UCSD-AML1 (cell line): ENCODE results near the gene MYO6.

Experiments
- DNase-seq: peaks from one replicate; lab custom pipeline; 2025; ENCODE audit not compliant: unreplicated experiment; lab: John Stamatoyannopoulos, UW

MYO6 gene

DNA sequence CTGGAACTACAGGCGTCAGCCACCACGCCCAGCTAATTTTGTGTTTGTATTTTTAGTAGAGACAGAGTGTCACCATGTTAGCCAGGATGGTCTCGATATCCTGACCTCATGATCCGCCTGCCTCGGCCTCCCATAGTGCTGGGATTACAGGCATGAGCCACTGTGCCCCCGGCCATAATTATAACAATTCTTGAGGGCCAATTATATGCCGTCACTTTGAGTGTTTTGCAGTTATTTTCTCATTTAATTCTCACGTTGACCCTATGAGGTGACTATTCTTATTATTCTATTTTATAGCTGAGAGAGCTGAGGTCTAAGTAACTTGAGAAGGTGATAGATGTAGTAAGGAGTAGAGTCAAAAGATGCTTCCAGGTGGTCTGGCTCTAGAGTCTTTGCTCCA, 13.0 kb downstream of the MYO6 start:
- no peak for DNase-seq

DNA sequence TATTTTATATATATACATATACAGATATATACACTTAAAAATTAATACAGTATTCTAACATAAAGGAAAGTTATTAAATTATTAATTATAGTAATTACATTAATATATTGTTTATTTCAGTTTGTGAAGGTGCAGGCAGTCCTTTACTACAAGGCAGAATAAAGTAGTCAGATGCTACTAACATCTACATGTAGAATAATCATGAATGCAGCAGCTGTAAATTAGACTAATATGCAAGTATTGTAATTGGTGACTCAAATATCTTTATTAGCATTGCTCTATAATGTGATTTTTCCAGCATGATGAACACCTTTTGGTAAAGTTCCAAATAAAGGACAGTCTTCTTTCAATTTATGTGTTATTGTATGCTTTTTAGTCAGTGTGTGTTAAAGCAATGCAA, 17.3 kb downstream of the MYO6 start:
- no peak for DNase-seq

DNA sequence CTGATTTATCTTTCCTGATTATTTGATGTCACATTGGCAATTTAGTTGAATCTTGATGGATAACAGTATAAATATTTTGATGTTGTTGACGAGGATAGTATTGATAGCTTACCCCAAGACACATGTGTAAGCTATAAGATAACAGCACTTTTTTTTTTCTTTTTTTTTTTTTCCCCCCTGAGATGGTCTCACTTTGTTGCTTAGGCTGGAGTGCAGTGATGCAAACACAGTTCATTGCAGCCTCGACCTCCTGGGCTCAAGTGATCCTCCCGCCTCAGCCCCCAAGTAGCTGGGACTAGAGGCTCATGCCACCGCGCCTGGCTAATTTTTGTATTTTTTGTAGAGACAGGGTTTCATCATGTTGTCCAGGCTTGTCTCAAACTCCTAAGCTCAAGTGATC, 21.8 kb downstream of the MYO6 start:
- DNase-seq = no peak

DNA sequence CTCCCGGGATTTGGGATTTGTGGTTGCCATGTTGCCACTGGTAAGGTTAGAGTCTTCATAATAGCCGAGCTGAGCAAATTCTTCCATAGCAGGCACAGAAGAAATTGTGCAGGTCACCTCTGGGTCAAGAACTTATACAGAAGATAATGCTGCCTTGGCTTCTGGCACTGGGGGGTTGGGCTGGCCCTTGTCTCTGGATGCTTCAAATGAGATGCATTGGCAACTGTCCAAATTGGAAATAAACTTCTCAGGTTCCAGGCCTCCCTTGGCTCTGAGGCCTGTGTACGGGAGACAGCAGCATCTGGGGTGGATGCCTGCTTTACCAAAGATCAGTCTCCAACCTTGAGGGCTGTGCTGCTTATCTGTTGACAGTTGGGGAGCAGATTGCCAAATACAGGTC, 26.2 kb downstream of the MYO6 start:
- no peak for DNase-seq

DNA sequence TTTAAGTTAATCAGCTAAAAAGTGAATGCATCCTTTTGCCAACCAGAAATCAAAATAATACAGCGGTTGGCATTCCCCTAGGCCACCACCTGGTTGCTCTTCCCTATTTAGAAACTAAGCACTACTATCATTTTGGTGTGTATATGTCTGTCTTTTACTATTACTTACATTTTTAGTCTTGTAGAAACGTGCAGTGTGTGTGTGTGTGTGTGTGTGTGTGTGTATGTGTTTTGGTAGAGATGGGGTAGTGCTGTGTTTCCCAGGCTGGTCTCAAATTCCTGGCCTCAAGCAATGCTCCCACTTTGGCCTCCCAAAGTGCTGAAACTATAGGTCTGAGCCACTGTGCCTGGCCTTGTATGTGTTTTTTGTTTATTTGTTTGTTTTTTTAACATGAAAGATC, 27.4 kb downstream of the MYO6 start:
- no peak for DNase-seq

DNA sequence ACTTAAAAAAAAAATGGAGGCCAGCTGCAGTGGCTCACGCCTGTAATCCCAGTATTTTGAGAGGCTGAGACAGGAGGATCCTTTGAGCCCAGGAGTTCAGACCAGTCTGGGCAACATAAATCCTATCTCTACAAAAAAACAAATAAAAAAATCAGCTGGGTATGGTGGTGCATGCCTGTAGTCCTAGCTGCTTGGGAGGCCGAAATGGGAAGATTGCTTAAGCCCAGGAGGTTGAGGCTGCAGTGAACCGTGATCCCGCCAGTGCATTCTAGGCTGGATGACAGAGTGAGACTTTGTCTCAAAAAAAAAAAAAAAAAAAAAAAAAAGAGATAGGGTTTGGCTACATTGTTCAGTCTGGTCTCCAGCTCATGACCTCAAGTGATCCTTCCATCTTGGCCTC, 29.7 kb downstream of the MYO6 start:
- DNase-seq = no peak

DNA sequence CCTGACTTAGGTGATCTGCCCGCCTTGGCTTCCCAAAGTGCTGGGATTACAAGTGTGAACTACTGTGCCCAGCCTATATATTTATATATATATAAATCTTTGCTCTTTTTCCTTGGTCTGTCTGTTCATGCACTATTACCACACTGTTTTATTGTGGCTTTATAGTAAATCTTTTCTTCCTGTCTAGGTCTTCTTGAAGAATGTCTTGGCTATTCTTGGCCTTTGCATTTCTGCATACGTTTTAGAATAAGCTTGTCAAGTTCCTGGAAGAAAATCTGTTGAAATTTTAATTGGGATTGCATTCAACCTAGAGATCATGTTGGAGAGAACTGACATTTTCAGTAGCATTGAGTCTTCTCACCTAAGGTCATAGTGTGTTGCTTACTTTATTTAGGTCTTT, 37.1 kb downstream of the MYO6 start:
- no peak for DNase-seq

DNA sequence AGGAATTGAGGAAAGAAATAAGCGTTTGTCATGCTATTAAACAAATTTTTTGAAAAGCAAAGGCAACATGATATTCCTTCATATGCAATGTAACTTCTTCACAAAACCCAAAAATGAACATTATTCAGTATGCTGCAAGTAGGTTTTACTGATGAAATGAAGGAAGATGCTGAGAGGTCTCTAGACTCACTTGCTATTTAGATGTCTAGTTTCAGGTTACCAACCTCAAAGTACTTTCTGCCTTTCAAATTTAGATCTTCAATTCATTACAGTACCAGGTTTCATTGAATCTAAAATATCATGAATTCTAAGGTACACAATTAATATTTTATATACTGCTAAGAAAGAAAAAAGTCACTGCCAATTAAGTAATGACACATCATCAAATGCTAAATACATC, 39.9 kb downstream of the MYO6 start:
- DNase-seq = no peak

DNA sequence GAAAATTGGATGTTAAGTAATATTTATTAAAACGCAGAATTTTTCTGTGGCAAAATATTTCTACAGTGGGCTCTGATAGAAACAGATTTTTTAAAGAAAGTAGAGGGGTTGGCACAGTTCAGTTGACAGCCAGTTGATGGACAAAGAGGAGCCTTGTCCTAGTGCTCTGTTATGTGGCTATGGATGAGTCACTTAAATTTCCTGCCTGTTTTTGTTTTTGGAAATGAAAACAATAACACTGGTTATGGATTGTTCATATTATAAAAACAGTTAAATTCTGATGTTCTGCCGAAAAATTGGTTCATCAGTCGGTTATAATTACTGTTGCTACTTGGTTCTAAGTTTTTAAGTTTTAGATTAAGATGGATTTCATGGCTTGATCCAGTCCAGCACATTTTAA, 42.8 kb downstream of the MYO6 start:
- DNase-seq = no peak

DNA sequence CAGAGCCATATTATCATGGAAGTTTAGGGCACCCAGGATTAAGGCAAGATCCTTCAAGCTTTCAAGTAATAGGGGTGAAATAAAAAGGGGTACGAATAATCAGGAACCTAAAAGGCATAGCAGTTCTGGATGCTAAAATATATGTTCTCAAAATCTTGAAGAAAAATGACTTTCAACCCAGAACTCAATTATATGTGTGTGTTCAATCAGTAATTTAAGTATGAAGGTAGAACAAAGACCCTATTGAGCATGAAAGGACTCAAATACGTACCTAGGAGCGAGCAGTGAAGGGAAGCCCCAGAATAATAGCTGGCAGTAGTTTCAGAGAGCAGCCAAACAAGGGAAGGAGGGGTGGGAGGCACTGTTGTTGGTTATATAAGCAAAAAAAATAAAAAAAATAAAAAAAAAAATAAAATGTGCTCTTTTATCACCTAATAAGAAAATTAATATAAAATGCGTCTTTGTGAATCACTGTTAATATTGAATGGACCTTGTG, 45.4 kb downstream of the MYO6 start:
- no peak for DNase-seq

DNA sequence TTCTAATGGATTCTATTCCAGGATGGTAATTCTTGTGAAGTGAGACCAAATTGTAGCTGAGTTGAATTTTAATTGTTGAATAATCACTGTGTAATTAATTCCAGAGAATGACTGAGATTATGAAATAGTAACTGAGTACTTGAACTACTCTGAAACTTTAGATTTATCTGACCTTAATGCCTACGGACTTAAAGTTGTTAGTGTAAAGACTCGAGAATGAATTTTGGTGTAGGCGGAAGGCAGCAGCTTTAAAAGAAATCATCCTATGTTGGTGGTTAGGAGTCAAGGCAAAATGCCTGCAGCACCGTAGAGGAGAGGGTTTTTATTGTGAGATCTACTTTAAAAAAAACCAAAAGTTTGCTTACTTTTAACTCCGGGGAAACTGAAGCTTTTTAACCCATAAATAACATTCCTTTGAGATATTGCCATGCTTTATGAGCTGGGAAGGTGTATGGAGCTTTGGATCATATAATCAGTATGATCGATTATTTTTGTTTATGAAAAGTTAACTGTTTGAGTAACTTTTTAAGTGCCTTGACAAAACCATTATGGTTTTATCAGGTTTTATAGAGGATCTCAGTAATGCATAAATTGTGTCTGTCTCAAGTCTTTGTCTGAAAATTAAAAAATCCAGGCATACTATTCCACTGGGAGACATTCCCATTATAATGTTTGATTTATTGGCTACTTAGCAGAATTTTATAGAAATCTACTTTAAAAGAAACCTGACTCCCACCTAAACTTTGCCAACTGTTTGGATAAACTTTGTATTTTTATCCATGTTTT, 46.1 kb downstream of the MYO6 start:
- no peak for DNase-seq

DNA sequence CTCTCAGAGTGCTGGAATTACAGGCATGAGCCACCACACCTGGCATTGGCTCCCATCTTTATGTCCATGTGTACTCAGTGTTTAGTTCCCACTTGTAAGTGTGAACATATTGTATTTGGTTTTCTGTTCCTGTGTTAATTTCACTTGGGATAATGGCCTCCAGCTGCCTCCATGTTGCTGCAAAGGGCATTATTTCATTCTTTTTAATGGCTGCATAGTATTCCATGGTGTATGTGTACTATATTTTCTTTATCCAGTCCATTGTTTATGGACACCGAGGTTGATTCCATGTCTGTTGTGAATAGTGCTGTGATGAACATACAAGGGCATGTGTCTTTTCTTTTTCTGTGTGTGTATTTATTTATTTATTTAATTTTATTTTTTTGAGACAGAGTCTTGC, 47.7 kb downstream of the MYO6 start:
- DNase-seq = no peak

DNA sequence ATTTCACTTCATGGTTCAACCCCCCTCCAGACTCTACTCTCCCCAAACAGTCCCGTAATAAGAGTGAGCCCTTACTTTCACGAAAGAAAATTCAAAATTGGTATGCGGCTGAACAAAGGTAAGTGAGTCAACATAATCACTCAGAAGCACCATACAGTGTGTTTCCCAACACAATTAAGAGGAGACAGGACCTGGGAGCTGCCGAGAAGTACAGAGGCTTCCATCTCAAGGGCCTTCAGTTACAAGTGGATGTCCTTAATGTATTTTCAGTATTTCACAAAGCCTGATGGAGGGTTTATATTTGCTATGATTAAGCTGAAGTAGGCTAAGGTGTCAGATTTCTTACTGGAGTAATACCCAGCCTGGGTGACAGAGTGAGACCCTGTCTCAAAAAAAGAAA, 51.1 kb downstream of the MYO6 start:
- DNase-seq = no peak

DNA sequence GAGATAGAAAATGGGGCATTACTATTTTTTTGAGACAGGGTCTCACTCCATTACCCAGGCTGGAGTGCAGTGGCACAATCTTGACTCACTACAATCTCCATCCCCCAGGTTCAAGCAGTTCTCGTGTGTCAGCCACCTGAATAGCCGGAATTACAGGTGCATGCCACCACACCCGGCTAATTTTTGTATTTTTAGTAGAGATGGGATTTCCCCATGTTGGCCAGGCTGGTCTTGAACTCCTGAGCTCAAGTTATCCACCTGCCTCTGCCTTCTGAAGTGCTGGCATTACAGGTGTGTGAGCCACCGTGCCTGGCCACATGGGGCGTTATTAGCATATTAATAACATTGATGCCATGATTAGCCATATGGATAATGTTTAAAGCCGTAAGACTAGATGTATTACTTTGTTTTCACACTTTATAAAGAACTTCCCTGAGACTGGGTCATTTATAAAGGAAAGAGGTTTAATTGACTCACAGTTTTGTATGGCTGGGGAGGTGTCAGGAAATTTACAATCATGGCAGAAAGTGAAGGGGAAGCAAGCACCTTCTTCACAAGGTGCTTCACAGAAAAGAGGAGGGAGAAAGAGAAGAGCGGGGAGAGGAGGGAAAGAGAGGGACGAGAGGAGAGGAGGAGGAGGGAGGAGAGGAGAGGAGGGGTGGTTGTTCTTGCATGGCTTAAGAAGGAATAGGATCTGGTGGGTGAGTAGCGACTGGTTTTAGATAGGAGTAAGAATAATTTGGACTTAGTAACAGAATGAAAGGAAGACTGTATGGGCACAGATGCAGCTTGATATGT, 51.9 kb downstream of the MYO6 start:
- no peak for DNase-seq

DNA sequence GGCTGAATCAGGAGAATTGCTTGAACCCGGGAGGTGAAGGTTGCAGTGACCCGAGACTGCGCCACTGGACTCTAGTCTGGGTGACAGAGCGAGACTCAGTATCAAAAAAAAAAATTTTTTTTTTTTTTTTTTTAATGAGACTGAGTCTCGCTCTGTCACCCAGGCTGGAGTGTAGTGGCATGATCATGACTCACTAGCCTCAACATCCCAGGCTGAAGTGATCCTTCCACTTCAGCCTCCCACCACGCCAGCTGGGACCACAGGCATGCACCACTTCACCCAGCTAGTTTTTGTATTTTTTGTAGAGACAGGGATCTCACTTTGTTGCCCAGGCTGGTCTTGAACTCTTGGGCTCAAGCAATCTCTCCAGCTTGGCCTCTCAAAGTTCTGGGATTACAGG, 53.3 kb downstream of the MYO6 start:
- no peak for DNase-seq

DNA sequence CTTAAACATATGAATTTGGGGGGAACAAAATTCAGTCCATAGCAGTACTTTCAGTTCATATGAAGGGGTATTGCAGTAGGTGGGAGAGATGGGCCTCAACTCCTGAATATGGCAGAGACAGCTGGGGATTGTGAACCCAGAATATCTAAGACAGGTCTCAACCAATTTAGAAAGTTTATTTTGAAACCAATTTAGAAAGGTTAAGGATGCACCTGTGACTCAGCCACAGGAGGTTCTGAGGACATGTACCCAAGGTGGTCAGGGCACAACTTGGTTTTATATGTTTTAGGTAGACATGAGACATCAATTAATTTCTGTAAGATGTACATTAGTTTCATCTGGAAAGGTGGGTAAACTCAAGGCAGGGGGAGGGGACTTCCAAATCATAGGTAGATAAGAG, 59.5 kb downstream of the MYO6 start:
- no peak for DNase-seq

DNA sequence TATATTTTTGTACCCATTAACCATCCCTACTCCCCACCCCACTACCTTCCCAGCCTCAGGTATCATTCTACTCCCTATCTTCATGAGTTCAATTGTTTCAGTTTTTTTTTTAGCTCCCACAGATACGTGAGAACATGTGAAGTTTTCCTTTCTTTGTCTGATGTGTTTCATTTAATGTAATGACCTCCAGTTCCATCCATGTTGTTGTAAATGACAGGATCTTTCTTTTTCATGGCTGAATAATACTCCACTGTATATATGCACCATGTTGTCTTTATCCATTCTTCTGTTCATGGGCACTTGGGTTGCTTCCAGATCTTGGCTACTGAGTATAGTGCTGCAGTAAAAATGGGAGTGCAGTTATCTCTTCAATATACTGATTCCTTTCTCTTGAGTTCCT, 63.5 kb downstream of the MYO6 start:
- DNase-seq = no peak

DNA sequence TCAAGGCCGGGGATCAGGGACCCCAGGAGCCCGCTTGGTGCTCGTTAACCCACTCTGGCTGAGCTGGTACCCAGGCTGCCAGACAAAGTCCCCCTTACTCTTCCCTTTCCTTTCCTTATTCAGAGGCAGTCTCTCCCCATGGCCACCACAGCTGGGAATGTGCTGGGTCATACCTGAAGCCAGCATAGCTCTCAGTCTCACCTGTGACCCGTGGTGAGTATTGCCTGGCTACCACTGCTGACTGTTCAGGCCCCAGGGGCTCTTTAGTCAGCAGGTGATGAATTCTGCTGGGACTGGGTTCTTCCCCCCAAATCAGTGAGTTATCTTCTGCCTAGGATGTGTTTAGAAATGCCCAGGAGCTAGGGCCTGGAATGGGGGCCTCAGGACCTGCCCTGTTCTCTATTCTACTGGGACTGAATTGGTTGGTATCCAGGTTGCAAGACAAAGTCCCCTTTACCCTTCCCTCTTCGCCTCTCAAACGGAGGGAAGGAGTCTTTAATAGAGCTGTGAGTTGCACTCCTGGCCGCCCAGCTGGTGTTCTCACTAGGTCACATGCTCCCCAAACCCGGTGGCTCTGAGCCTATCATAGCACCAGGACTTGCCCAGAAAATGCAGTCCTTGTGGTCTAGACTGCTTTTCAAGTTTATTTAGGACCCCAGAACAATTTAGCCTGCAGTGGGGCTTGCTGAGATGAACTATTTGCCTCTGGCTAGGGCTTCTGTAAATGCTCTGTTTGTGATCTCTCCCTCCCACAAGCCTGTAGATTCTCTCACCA, 64.6 kb downstream of the MYO6 start:
- DNase-seq = no peak

DNA sequence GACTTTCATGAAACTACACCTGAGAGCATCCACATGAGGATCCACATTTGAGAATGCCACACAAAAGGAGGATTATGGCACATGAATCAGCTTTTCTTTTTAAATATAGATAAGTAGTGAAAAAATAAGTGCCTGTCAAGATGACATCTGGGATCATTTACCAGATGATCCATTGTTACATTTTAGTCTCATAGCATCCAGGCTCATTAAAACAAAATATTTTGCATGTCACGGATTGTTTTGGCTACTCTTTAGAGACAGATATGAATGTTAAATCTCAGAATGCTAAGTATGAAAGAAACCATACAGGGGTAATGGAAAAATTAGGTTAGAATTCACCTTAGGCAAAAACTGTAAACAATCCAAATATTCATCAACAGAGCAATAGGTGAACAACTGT, 66.7 kb downstream of the MYO6 start:
- no peak for DNase-seq

DNA sequence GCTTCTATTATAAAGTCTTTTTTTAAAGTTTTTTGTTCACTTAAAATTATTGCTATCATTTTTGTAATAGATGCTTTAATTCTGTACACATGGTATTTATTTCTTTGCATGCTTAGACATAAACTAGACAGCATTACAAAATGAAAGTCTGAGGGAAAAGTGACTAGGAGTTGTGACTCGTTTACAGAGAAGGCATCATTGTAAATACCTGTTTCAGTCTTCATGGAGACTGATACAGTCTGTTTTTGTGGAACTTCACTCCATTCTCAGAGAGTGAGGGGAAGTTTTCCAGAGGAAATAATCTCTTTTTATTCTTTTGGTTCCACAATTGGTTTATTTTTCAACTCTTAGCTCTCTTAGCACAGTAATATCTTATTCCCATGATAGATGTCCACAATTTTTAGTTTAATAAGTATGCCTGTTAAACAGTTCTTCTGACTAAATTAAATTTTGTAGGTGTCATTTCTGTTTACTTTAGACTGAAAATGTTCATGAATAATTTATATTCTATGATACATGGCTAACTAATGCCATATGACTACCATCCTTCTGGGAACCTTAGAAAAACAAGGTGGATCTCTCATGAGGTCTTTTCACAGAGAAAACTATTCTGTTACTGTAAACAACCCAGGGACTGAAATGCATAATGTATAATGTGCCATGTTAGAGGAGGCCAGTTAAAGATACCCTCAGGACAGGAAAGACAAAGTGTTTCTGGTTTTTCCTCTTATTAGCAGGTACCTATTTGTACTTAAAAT, 69.2 kb downstream of the MYO6 start:
- no peak for DNase-seq
